GM19372 (cell line): ENCODE results near the gene HIGD1C.
"Not testable (repeated sequence)": the region's sequence is repeated elsewhere in the genome, so short reads cannot be mapped to it uniquely, and the experiment has no call there.

Source experiments
- ATAC-seq: cut with Tn5 transposase; IDR thresholded peaks from one replicate; pipeline ENCODE4 v1.9.1; 2021; ENCODE audit warnings: mild to moderate bottlenecking, low read depth, moderate library complexity; ENCODE audit not compliant: unreplicated experiment

HIGD1C gene

DNA sequence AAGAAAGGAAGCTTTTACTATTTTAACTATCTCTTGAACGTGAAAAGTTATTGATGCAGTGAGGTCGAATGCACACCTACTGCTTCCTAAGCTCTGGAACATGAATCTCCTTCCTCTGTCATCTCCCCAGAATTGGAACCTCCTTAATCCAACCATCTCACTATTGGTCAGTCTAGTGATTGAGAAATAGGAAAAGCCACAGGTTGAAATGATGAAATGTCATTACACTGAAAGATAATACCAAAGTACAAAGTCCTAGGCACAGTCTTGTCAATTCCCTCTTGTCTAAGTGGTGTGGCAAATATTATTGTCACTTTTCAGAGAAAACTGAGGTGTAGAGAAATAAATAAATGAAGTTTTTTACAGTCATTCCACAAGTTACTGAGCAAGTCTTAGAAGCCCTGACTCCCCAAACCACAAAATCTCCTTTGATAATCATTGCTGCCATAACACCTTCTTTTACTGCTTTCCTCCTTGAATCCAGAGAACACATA, 19.5 kb upstream of the HIGD1C start:
- ATAC-seq = no peak

DNA sequence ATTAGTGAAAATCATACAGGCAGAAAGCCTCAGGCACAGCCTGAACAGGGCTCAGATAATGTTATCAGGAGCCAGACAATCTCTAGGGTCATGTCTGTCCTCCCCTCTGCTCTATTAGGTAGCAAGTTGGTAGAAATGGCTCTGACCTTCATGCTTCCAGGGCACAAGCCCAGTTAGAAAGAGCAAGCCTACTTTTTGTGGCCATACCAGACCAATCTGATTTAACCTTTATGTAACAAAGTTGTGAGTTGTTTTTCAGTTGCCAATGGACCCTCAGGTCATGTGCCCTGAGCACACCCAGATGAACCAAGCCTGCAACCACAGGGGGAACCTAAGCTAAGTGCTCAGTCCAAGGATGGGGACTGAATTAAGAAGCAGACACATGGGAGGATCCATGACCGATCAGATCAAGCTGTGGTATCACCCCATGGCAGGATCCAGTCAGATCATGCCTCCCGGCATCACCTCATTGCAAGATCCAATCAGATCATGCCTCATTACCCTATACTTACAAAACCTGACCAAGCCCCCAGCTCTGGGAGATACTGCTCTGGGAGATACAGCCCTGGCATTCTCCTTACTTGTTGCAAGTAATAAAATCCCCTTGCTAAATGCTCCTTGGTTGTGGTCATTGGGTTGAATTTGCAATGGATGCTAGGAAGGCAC, 18.8 kb upstream of the HIGD1C start:
- ATAC-seq = no peak

DNA sequence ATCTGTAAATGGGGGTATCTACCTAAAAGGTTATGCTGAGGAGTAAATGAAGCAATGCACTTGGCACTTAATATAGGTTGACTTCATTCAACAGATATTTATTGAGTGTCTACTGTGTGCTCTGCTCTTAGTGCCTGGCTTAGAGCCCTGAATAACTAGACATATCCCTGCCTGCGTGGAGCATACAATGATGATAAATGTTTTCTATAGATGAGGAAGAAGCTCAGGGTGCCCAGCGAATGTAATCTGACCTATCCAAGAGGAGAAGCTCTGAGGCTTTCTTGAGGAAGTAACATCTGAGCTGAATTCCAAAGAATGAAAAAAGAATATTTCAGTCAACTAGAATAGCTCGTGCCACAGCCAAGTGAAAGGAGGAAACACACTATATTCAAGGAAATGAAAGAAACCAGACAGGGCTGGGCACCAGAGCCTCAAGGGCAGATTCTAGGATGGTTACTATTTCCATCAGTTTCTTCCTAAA, 17.9 kb upstream of the HIGD1C start:
- ATAC-seq = no peak

DNA sequence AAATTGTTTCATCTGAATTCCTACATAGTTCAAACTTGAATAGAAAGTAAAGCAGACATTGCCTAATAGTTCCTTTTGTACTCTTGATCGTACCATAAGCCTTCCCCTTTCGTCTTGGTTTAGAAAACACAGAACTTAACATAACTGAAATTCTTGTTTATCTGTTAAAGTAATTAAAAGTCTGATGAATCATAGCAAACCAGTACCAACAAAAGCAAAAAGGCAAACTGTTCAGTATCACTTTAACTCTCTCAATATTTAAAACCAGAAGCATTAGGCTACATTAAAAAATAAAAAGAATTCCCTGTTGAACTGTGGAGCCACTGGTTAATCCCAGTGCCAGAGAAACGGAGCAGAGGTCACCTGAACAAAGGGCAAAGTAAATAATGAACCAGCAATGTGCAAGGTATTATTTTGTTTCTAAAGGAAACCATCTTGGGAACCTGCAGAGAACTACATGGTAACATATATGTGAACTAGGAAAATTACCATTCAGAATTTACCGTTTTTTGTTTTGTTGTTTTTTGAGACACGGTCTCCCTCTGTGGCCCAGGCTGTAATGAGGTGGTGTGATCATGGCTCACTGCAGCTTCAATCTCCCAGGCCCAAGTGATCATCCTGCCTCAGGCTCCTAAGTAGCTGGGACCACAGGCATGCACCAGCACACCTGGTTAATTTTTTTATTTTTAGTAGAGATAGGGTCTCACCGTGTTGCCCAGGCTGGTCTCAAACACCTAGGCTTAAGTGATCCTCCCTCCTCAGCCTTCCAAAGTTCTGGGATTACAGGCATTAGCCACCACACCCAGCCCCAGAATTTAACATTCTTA, 17.1 kb upstream of the HIGD1C start:
- ATAC-seq = no peak

DNA sequence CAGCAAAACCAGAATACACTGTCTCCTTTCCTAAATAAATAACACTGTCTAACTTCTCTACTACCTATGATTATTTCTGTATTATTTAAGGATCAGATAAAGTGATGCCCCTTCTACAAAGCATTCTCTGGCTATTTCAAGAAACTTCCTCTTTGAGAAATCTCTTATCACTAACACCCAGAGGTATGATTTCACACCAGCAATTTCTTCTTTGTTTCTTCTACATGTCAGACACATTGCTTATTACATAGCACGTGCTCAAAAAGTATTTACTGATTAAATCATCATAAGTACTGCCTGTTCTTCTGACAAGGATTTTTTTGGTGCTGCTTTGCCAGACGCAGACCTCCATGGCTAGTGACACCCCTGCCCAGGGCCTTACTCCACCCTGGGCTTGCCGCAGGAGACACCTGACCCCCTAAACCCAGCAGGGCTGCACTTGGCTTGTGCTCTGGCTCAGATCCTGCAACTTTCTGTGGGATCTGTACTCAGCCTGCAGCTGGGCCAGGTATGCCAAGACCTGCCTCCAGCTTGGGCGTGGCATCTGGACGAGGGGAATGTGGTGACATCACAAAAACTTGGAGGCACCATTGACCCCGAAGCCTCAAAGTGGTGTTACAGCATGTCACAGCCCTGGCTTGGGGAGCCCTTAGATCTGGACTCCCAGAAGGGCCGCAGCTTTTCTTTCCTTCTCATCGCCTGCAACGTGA, 15.4 kb upstream of the HIGD1C start:
- ATAC-seq = no peak

DNA sequence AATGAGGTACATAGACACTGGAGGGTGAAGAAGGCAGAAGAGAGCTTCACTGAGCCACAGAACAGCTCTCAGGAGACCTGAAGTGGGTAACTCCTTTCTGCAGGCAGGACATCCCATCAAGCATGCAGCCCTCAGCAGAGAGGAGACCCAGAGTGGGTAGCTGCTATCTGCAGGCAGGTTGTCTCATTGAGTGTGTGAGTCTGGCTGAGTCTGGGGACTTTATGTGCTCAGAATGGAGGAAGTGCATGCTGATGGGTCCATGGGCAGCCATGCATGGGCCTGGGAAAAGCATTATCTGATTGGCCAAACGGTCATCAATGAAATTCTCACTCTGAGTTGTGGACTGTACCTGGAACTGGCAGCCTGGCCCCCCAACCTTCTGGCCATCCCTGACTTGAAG, 14.7 kb upstream of the HIGD1C start:
- ATAC-seq = no peak

GRCh38 chr12:50947933-50948626, 4.3 kb upstream of the HIGD1C start:
- ATAC-seq = no peak

DNA sequence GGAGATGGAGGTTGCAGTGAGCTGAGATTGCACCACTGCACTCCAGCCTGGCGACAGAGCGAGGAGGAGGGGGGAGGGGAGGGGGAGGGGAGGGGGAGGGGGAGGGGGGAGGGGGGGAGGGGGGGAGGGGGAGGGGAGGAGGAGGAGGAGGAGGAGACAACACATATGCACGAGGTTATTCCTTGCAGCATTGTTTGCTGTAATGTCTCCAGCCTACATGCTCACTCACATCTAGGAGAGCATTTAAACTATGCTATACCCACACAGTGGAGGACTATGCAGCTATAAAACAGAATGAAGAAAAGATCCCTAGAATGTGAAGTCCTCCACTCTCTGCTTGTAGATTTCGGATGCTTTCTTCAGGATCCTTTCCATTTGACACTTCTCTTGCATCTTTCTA, 3.5 kb upstream of the HIGD1C start:
- no peak for ATAC-seq

DNA sequence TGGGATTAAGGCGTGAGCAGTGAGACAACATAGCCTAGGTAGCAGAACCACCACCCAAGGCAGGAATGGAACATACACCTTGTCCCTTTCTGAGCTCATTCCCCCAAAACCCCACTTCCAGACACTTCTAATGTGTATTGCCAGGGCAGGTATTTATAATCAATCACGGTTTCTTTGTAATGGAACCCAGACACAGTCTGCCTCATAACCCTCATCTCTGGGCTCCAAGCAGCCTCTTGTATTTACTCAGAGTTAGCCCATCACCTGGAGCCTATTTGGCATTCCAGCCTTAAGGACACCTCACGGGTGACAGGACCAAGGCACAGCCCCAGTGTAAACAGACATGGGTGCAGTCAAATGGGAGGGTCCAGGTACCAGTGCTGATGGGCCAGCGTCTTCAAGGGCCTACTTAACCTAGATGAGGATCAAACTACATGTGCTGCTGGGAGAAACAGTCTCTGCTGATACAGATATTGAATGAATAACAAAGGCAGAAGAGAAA, 2.5 kb upstream of the HIGD1C start:
- no peak for ATAC-seq

- ATAC-seq = no peak
These were observed 1.2 kb upstream of the HIGD1C start for GRCh38 chr12:50951112-50951511.

GRCh38 chr12:50953047-50953446, 703 bp downstream of the HIGD1C start:
- no peak for ATAC-seq

- ATAC-seq = not testable (repeated sequence)
These were observed 2.4 kb downstream of the HIGD1C start for GRCh38 chr12:50954789-50955188.

DNA sequence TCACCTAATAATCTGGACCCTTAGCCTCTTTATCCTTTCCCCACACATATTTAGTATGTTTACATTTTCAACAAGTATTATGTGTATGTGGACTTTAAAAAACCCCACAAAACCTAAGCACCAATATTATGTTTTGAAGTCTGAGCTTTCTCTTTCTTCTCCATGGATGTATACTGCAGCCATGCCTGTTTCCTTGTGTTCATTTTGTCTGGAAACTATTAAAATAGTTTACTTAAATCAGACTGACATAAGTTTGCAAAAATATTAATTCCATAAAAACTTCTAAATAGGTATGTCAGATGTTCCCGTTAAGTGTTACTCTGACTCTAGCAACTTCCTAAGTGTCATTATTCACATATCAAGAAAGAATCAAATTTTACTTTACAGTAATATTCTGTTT, 2.9 kb downstream of the HIGD1C start:
- no peak for ATAC-seq

DNA sequence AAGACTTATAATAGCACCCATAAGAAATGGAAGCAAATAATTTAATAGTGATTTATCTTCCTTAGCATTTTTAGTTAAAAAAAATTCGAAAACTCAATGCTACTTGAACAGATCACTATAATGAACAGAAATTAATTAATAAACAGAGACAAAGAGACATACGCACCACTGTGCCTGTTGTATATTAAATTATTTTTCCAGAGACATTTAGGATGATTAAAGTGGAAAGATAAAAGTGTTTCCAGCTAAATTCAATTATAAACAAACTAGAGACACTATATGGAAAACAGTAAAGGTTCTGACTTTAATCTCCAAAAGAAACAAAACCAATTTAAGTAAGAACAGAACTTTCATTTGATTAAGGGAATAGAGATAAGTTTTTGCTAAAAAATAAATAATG, 3.4 kb downstream of the HIGD1C start:
- ATAC-seq = no peak

DNA sequence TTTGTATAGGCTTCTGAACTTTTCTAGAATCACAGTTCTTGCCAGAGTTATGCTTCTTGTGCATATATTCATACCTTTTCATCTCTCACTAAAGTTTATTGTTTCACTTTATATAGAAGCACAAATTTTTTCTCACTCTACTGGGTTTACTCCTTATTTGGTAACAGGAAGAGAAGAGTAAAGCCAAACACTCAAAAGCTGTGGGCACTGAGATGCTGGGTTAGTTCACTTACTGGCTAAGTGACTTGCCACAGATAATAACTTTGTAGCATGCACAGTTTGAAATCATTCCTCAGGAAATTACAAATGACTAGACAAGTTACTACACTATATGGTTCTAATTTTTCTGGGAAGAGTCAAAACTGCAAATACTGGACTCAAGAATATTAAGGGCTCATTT, 7.8 kb downstream of the HIGD1C start:
- no peak for ATAC-seq

DNA sequence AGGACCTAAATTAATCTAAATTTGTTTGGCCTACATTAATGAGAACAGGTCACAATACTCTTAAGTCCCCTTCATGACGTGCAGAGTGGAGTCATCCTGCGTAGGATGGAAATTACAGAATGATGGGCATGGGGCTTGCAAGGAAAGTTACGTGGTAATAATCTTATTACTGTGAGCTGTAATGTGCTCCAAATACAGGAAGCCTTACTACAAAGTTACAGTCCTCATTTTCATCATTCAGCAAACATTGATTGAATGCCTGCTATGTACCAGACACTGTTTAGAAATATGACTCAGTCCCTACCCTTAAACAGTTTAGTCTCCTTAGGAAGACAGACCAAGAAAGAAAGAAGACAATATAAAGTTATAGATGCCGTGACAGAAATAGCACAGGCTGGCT, 9.4 kb downstream of the HIGD1C start:
- ATAC-seq = no peak

DNA sequence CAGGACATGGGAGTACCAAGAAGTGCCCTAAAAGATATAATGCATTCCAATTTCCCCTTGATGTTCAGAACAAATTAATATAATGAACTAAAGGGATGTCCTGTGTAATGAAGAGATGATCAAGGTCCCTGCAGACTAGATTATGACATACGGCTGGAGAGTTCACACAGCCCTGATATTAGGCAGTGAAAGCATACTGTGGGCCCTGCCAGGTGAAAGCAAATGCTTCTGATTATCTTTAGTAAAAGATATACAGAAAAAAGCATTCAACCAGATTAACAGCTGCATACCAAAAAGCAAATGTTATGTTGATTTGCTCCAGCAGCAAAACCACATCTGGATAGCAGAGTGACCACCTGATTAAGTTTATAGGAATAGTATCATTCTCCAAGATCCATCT, 12.1 kb downstream of the HIGD1C start:
- no peak for ATAC-seq

GRCh38 chr12:50971946-50972345, 19.6 kb downstream of the HIGD1C start:
- no peak for ATAC-seq

DNA sequence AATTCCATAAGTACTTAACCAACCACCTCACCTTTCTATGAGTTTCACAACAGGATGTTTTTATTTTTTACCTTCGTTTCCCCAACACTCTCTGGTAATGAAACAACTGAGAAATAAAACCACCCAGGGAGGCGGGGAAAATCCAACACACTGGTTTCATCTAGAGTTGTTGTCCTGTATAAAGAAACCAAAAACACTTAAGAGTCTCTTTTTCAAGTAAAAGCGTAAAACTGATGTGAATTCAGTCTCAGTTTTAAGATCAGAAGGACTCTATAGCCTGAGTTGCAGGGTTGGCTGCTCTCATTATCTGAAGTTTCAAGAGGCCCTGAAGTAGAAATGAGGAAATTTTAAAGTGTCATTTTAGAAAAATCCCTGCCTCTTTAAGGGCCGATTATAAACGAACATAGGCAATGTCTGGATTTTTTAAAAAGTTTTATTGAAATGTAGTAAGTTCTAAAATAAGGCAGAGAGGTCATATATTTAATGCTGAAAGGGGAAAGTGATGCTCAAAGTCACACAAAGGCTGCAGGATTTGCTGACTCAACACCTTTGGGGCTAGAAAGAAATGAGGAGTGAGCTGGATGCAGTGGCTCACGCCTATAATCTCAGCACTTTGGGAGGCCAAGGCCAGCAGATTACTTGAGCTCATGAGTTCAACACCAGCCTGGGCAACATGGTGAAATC, 27.2 kb downstream of the HIGD1C start:
- ATAC-seq = peak; percentile 71

- no peak for ATAC-seq
These were observed 28.2 kb downstream of the HIGD1C start for GRCh38 chr12:50980545-50980944.
